Pancreas (tissue), 10 donors: ENCODE results near the gene EFNA5. TPM values are rescaled to one million over a fixed set of nuclear protein-coding genes. Genes with fewer than 3 reads are reported as not detected.

Experiments
- ATAC-seq, 4 donors: fragments of 200-7000 bp; cut with Tn5 transposase; one replicate each; pipeline versions ENCODE4 v1.8.0 to v1.9.1; 2020; ENCODE audit warnings: mild to moderate bottlenecking in 4 of 4, moderate library complexity in 4 of 4
- DNase-seq, 6 donors: peaks; one replicate each; pipeline ENCODE4 v3.0.0-alpha.2; 2020
- FAIRE-seq: peaks from 2 replicates; lab custom pipeline; 2012; peaks lifted over from hg19 to GRCh38; lab: Jason Lieb, UNC
- H3K27ac ChIP-seq, 4 donors: fragments of 200-600 bp; sonication (generic); 1 replicate in 3 of 4; 2 replicates in 1 of 4; pipeline versions ENCODE4 v1.5.0 to v1.8.0; 2020
- H3K27me3 ChIP-seq, 4 donors: fragments of 200-600 bp; one replicate each; pipeline ENCODE4 v1.8.0; 2021
- H3K36me3 ChIP-seq, 3 donors: fragments of 200-600 bp; sonication (generic) in 1 of 3; one replicate each; pipeline versions ENCODE4 v1.5.0 to v1.8.0; 2020 to 2021
- H3K4me1 ChIP-seq, 3 donors: fragments of 200-600 bp; one replicate each; pipeline ENCODE4 v1.8.0; 2021
- H3K4me3 ChIP-seq, 4 donors: fragments of 200-600 bp; sonication (generic) in 2 of 4; one replicate each; pipeline versions ENCODE4 v1.5.0 to v1.8.0; 2020 to 2021
- H3K9me3 ChIP-seq, 4 donors: fragments of 200-600 bp; one replicate each; pipeline ENCODE4 v1.8.0; 2021
- CTCF ChIP-seq, 4 donors: fragments of 200-600 bp; sonication (generic) in 3 of 4; IDR thresholded peaks; one replicate each; pipeline versions ENCODE4 v1.5.0 to v1.8.0; 2021; ENCODE audit warnings: antibody characterized with exemption in 4 of 4
- WGBS, 2 donors: extraction: QIAGEN DNeasy Blood & Tissue Kit; methylation state at CpG; one replicate each; pipeline ENCODE4 v1.1.7; 2013; 5-methylcytosine and 5-hydroxymethylcytosine counted together
- intact Hi-C, 3 donors: fragments of 100-400 bp; cut with DNase I; formaldehyde crosslinking; loops; one replicate each; pipeline versions ENCODE4 v1.11.1 to v1.14.2; 2022
- polyA plus RNA-seq, 2 donors: library from polyadenylated mRNA; stranded (reverse); fragments of 200-250 nt; gene quantifications; one replicate each; pipeline ENCODE4 v1.2.3, GENCODE V29; 2013
- total RNA-seq, 6 donors: library from RNA; stranded (reverse); fragmentation: NEBNext Ultra II Directional in 4 of 6; extraction: Animal tissue kit (Norgen Biotek cat#: 25700) in 4 of 6; gene quantifications; one replicate each; pipeline versions ENCODE4 v1.2.1 to v1.2.4, GENCODE V29; 2021 to 2023
- donor health status: healthy with polysubstance abuse.
- donor health status: DM: no; HTN: no; CAD: no; lungs with moderate emphysema.
- donor health status: DM: no; HTN: no; CAD: no.
- donor health status: control.
- donor health status: control.
- donor health status: Bipolar disorder and iron deficiency.
- donor health status: DM: yes; HTN: yes; CAD: no.
- donor health status: DM: no; HTN: no; CAD: no.
- donor health status: DM: no; HTN: no; CAD: no.
- donor health status: DM: yes; HTN: yes; CAD: no.

EFNA5 gene
- total and polyA plus RNA-seq, 8 donors: 0.23 to 3.8 (median 2.1) TPM

- ATAC-seq: no peak
- H3K27me3 ChIP-seq: no peaks in the 10 kb centered on the region
- 89 to 92% methylated on average over 7 of the region's 7 CpGs for WGBS, 2 donors
- intact Hi-C loops: no loop called here
- no peak overlapping the region for H3K4me3 ChIP-seq
- no peak for FAIRE-seq
- no peaks in the 10 kb centered on the region for H3K4me1 ChIP-seq
- H3K36me3 ChIP-seq: no peaks in the 10 kb centered on the region
- DNase-seq: no peak
- H3K9me3 ChIP-seq: no peaks in the 10 kb centered on the region
- no peak for TF ChIP-seq CTCF (IDR thresholded peaks at IDR 0.05)
- H3K27ac ChIP-seq: no peak overlapping the region
These were observed 78.2 kb downstream of the EFNA5 start for GRCh38 chr5:107592515-107592914.

GRCh38 chr5:107590686-107591085, 80.1 kb downstream of the EFNA5 start:
- DNase-seq: no peak
- ATAC-seq: no peak
- intact Hi-C loops: no loop called here
- Histone ChIP-seq H3K36me3 (no peaks in the 10 kb centered on the region), H3K9me3 (no peaks in the 10 kb centered on the region), H3K4me1 (no peaks in the 10 kb centered on the region), H3K27ac (no peak overlapping the region), H3K27me3 (no peaks in the 10 kb centered on the region), H3K4me3 (no peak overlapping the region)
- no peak for TF ChIP-seq CTCF (IDR thresholded peaks at IDR 0.05)
- FAIRE-seq: no peak
- WGBS, 2 donors: 71 to 73% methylated on average over 1 of the region's 1 CpG

- no peak overlapping the region for H3K4me3 ChIP-seq
- WGBS, 2 donors: 75 to 76% methylated on average over 7 of the region's 7 CpGs
- no peaks in the 10 kb centered on the region for H3K27me3 ChIP-seq
- DNase-seq: no peak
- H3K27ac ChIP-seq: no peak overlapping the region
- no peak for FAIRE-seq
- intact Hi-C loops: no loop called here
- ATAC-seq: no peak
- TF ChIP-seq CTCF (IDR thresholded peaks at IDR 0.05): no peak
- H3K4me1 ChIP-seq: no peaks in the 10 kb centered on the region
- no peaks in the 10 kb centered on the region for H3K9me3 ChIP-seq
- H3K36me3 ChIP-seq: no peaks in the 10 kb centered on the region
These were observed 81.1 kb downstream of the EFNA5 start for GRCh38 chr5:107589520-107590193.

- ATAC-seq (no peak), DNase-seq (no peak), FAIRE-seq (no peak)
- Histone ChIP-seq H3K27ac (no peak overlapping the region), H3K4me1 (no peaks in the 10 kb centered on the region), H3K4me3 (no peak overlapping the region), H3K27me3 (no peaks in the 10 kb centered on the region), H3K9me3 (no peaks in the 10 kb centered on the region), H3K36me3 (no peaks in the 10 kb centered on the region)
- no peak for TF ChIP-seq CTCF (IDR thresholded peaks at IDR 0.05)
- intact Hi-C loops: no loop called here
These were observed 88.1 kb downstream of the EFNA5 start for GRCh38 chr5:107582625-107583024.
